ENCODE results near the gene CBX7. TPM values are rescaled to one million over a fixed set of nuclear protein-coding genes. Genes with fewer than 3 reads are reported as not detected.
A peak's percentile ranks its signal among the peaks of the same experiment; 100 is the strongest.

The CBX7 gene
- total RNA-seq, 2 donors from 2014 or later, result 54.5 to 63.7 TPM

- intact Hi-C loops (cut with DNase I), result no loop called here
- no peak for DNase-seq
Observed at GRCh38 chr22:39109361-39109760, 43.1 kb downstream of the CBX7 start.

GRCh38 chr22:39108487-39108886 lies 44.0 kb downstream of the CBX7 start:
- intact Hi-C loops (cut with DNase I), result no loop called here
- ATAC-seq, result no peak
- DNase-seq, result no peak

More at GRCh38 chr22:39109361-39109760, 43.1 kb downstream of the CBX7 start:
- ATAC-seq, result no peak

GRCh38 chr22:39106326-39106725 lies 46.2 kb downstream of the CBX7 start:
- no peak for DNase-seq
- intact Hi-C loops (cut with DNase I), result no loop called here
- no peak for ATAC-seq

GRCh38 chr22:39103431-39103830 lies 49.0 kb downstream of the CBX7 start:
- DNase-seq (no peak), ATAC-seq (no peak)
- intact Hi-C loops (cut with DNase I), result no loop called here

- no peak for DNase-seq
- intact Hi-C loops (cut with DNase I), result no loop called here
- ATAC-seq, result no peak
Observed at GRCh38 chr22:39101226-39101625, 51.3 kb downstream of the CBX7 start.

- DNase-seq (no peak), ATAC-seq (no peak)
- intact Hi-C loops (cut with DNase I), result no loop called here
Observed at GRCh38 chr22:39098576-39098975, 53.9 kb downstream of the CBX7 start.

- intact Hi-C loops (cut with DNase I), result no loop called here
- ATAC-seq, result no peak
- no peak for DNase-seq
Observed at GRCh38 chr22:39098026-39098425, 54.5 kb downstream of the CBX7 start.

- intact Hi-C loops (cut with DNase I), result no loop called here
- ATAC-seq (peak; percentile 28 to 58), DNase-seq (no peak)
Observed at GRCh38 chr22:39097098-39098020, 55.1 kb downstream of the CBX7 start, which contains the start of gene APOBEC3H. APOBEC3H (plus strand) TSS chr22:39097244; CDS start chr22:39100279, 3,035 bp downstream.

- no peak for ATAC-seq
- no peak for DNase-seq
- intact Hi-C loops (cut with DNase I), result no loop called here
Observed at GRCh38 chr22:39095971-39096370, 56.5 kb downstream of the CBX7 start.

- DNase-seq (no peak), ATAC-seq (no peak)
- intact Hi-C loops (cut with DNase I), result no loop called here
Observed at GRCh38 chr22:39094717-39095389, 57.6 kb downstream of the CBX7 start.

GRCh38 chr22:39092111-39092862 lies 60.2 kb downstream of the CBX7 start:
- no peak for DNase-seq
- no peak for ATAC-seq
- intact Hi-C loops (cut with DNase I), result no loop called here

GRCh38 chr22:39091126-39092081 lies 61.1 kb downstream of the CBX7 start:
- ATAC-seq (no peak), DNase-seq (no peak)
- intact Hi-C loops (cut with DNase I), result no loop called here

- intact Hi-C loops (cut with DNase I), result no loop called here
- ATAC-seq, result peak; percentile 51 to 65
- DNase-seq, result peak; percentile 33
Observed at GRCh38 chr22:39090426-39091064, 61.9 kb downstream of the CBX7 start.

- intact Hi-C loops (cut with DNase I), result no loop called here
- DNase-seq, result no peak
- no peak for ATAC-seq
Observed at GRCh38 chr22:39089928-39090327, 62.6 kb downstream of the CBX7 start.

- DNase-seq (no peak), ATAC-seq (no peak)
- intact Hi-C loops (cut with DNase I), result no loop called here
Observed at GRCh38 chr22:39088685-39089032, 63.8 kb downstream of the CBX7 start.

GRCh38 chr22:39087881-39088684 lies 64.4 kb downstream of the CBX7 start:
- intact Hi-C loops (cut with DNase I), result no loop called here
- ATAC-seq, result peak; percentile 36 to 44
- DNase-seq, result peak; percentile 37

- DNase-seq, result no peak
- intact Hi-C loops (cut with DNase I), result no loop called here
- no peak for ATAC-seq
Observed at GRCh38 chr22:39087098-39087497, 65.4 kb downstream of the CBX7 start.
